Measurements from ENCODE around the gene KCNIP1. TPM values are rescaled to one million over a fixed set of nuclear protein-coding genes. Genes with fewer than 3 reads are reported as not detected.

Gene KCNIP1
- polyA plus RNA-seq, 3 donors = 0.09 to 0.79 (median 0.18) TPM

DNA sequence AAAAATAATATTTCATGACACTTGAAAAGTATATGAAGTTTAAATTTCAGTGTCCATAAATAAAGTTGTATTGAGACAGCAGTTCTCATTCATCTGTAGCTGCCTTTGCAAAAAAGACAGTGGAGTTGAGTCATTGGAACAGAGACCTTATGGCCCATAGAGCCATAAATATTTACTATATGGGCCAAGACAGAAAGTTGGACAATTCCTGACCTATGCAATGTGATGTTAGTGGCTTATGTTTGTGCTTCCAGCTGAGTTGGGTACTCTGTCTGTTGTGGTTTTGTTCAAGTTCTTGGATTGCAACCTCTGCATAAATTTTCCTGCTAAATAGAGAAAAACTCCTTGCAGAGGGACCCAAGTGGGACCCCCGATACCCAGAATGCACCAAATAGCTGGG lies 69.8 kb downstream of the KCNIP1 start:
- no peak overlapping the region for H3K27ac ChIP-seq (ENCODE audit: low read depth, low read length)
- 73 to 94% (median 82%) methylated on average over 1 of the region's 1 CpG for WGBS, 3 donors

DNA sequence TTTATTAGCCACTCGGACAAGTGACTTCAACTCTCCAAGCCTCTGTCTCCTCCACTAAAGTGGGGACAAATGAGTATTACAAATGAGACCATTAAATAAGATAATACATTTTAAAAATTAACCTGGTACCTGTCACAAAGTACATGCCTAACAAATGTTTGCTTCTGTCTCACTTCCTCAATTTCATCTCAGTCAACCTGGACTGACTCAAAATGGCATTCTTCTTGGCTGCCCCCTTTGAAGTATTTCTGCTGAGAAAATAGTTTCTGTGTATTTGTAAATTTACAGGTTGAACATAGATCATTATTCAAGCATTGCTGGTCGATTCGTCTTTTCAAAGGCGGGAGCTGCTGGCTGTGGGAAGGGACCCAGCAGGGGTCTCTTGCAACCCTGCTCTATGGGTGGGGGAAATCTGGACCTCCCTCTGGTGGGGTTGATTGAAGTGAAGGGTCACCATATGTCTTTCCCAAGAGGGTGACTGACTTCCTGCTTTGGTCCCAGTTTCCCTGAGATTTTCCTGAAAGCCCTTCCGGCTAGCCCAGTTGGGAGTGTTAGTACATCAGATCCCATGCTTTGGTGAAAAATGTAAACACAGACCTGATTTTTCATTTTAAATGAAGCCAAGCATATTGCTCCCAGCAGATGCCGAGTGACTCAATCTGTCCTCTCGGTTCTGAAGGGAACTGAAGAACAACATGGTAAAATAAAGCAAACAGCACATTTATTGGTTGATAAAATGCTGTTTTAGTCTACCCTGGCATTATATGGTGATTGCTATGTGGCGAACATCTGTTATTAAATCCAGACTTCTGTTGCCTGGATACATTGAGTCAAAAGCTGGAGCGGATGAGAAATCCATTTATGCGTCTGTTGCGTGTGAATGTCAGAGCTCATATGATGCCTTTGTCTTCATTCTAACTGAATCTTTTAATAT lies 73.0 kb downstream of the KCNIP1 start:
- 48 to 84% (median 83%) methylated on average over 11 of the region's 11 CpGs for WGBS, 3 donors
- no peak overlapping the region for H3K27ac ChIP-seq (ENCODE audit: low read depth, low read length)

GRCh38 chr5:170579601-170580000 lies 75.8 kb downstream of the KCNIP1 start:
- H3K27ac ChIP-seq (ENCODE audit: low read depth, low read length) = no peak overlapping the region
- WGBS, 3 donors = 76 to 83% (median 79%) methylated on average over 3 of the region's 3 CpGs

DNA sequence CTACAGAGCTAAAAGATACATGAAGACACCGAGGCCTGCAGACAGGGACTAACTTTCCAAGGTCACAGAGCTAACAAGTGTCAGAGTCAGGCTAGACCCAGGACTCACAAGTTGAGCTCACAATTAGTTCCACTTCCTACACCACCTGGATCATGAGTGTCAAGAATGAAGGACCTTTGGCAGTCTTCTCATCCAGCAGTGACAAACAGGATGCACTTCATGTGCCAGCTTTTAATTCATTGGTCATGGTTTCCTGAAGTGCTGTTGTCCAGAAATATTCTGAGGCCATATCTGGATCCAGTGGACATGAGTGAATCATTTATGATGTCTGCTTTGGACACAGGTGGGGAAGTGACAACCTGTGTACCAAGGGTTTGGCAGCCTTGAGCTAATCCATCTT lies 77.4 kb downstream of the KCNIP1 start:
- H3K27ac ChIP-seq (ENCODE audit: low read depth, low read length) = no peak overlapping the region
- 64 to 79% (median 75%) methylated on average over 1 of the region's 1 CpG for WGBS, 3 donors

DNA sequence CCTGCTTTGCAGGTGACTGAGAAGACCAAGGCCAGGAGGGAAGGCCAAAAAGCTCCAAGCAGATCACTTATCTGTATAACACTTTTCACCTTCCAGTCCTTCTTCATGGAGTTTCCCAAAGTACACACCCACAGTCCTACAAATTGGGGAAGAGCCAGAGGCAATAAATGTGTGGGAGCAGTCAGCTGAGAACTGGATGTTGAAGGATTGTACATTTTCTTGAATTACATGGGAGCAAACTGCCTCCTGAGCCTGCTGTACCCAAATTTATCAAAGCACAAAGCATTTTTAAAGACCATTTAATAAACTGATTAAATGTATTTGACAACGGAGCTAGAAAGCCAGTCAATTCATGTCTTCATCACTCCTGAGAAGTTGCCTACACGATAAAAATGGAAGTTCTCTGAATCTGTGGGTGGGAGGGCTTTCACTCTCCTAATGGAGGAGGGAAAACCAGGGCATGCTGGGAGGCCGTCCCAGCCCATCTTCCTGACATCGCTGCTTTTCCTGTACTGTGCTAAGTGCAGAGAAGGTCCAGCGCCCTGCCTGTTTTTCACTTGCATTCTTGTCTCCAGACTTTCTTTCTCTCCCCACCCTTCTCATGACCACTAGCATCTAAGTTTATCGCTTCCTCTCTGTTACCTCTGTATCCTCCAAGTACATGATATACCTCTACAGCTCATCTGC lies 79.0 kb downstream of the KCNIP1 start:
- 71 to 80% (median 79%) methylated on average over 6 of the region's 6 CpGs for WGBS, 3 donors
- H3K27ac ChIP-seq (ENCODE audit: low read depth, low read length) = no peak overlapping the region

- H3K27ac ChIP-seq (ENCODE audit: low read depth, low read length) = no peak overlapping the region
- 52 to 86% (median 81%) methylated on average over 4 of the region's 4 CpGs for WGBS, 3 donors
Observed at GRCh38 chr5:170584003-170584402, 80.2 kb downstream of the KCNIP1 start.

- WGBS, 3 donors = 38 to 72% (median 68%) methylated on average over 7 of the region's 7 CpGs
- H3K27ac ChIP-seq (ENCODE audit: low read depth, low read length) = no peak overlapping the region
Observed at GRCh38 chr5:170584450-170585058, 80.7 kb downstream of the KCNIP1 start.

- 65 to 83% (median 79%) methylated on average over 14 of the region's 14 CpGs for WGBS, 3 donors
- H3K27ac ChIP-seq (ENCODE audit: low read depth, low read length) = no peak overlapping the region
Observed at GRCh38 chr5:170585273-170585948, 81.6 kb downstream of the KCNIP1 start.

DNA sequence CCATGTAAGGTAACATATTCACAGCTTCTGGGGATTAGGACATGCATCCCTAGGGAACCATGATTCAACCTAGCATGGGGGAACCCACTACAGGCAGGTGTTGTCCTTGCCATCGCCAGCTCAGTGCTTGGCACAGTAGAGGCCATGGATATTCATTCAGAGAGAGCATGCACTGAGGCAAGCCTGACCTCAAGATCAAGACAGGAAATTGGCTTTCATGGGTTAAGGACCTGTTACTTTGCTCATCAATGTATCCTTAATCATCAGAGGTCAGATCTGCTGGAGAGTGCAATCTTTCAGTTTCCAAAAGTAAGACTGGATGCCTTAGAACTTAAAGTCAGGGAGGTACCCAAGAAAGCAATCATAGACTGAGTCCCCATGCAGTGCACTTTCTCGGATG lies 84.0 kb downstream of the KCNIP1 start:
- H3K27ac ChIP-seq (ENCODE audit: low read depth, low read length) = no peak overlapping the region
- 35 to 50% (median 44%) methylated on average over 2 of the region's 2 CpGs for WGBS, 3 donors

DNA sequence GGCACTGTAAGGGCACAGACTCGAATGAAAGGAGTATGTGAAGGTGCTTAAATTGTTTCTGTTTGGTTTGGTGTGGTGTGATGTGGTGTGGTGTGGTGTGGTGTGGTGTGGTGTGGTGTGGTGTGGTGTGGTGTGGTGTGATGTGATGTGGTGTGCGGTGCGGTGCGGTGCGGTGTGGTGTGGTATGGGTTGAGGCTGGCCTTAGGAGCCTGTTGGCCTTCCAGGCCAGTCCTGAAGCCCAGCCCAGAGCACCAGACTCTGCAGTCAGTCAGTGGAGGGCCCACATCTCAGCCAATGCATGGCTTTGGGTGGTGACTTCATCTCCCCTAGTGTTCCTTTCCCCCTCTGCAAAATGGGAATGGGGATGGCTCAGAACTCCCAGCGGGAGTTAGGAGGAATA lies 85.8 kb downstream of the KCNIP1 start:
- WGBS, 3 donors = 81 to 94% (median 92%) methylated on average over 6 of the region's 6 CpGs
- no peak overlapping the region for H3K27ac ChIP-seq (ENCODE audit: low read depth, low read length)

DNA sequence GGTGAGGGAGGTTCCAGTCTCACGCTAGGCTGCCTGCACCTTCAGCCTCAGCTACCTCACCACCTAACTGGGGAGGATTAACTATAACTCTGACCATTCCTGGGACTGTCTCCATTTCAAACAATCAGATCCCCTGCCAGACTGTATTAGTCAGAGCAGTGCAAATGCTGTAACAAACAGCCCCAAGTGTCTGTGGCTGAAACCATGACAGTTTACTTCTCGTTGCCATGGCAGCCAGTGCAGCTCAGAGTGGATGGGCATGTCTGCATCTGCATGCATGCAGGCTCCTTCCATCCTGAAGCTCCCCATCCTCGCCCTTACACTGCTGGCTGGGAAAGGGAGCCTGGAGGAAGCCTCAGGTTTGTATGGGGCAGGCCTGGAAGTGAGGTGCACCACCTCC lies 86.7 kb downstream of the KCNIP1 start:
- 56 to 72% (median 68%) methylated on average over 3 of the region's 3 CpGs for WGBS, 3 donors
- no peak overlapping the region for H3K27ac ChIP-seq (ENCODE audit: low read depth, low read length)

- H3K27ac ChIP-seq (ENCODE audit: low read depth, low read length) = no peak overlapping the region
- 64 to 75% (median 73%) methylated on average over 5 of the region's 5 CpGs for WGBS, 3 donors
Observed at GRCh38 chr5:170591054-170591453, 87.2 kb downstream of the KCNIP1 start.

- 78 to 94% (median 92%) methylated on average over 4 of the region's 4 CpGs for WGBS, 3 donors
- H3K27ac ChIP-seq (ENCODE audit: low read depth, low read length) = no peak overlapping the region
Observed at GRCh38 chr5:170596482-170597044, 92.7 kb downstream of the KCNIP1 start.

GRCh38 chr5:170597109-170597751 lies 93.4 kb downstream of the KCNIP1 start:
- H3K27ac ChIP-seq (ENCODE audit: low read depth, low read length) = no peak overlapping the region
- WGBS, 3 donors = 52 to 61% (median 58%) methylated on average over 9 of the region's 9 CpGs

DNA sequence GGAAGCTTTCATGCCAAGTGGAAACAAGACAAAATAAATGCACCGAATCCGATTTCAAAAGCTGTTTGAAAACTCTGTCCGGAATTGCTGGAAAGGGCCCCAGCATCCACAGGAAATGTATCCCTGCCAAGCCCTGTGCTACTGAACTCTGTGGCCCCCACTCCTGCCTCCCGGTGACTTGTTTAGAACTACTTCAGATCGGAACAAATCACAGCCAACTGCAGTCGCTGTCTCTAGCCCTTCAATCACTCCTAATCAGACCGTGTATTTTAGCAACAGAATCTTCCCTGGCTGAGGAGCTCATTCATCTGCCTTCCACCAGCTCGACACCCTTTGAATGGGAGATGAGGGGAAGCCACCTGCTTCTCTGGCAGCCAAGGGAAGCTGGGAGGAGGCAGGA lies 94.1 kb downstream of the KCNIP1 start:
- 29 to 42% (median 30%) methylated on average over 8 of the region's 8 CpGs for WGBS, 3 donors
- H3K27ac ChIP-seq (ENCODE audit: low read depth, low read length) = no peak overlapping the region

GRCh38 chr5:170599756-170600155 lies 95.9 kb downstream of the KCNIP1 start:
- 32 to 40% (median 35%) methylated on average over 2 of the region's 2 CpGs for WGBS, 3 donors
- H3K27ac ChIP-seq (ENCODE audit: low read depth, low read length) = no peak overlapping the region

- no peak overlapping the region for H3K27ac ChIP-seq (ENCODE audit: low read depth, low read length)
- WGBS, 3 donors = 68 to 90% (median 87%) methylated on average over 11 of the region's 11 CpGs
Observed at GRCh38 chr5:170601619-170602018, 97.8 kb downstream of the KCNIP1 start.

DNA sequence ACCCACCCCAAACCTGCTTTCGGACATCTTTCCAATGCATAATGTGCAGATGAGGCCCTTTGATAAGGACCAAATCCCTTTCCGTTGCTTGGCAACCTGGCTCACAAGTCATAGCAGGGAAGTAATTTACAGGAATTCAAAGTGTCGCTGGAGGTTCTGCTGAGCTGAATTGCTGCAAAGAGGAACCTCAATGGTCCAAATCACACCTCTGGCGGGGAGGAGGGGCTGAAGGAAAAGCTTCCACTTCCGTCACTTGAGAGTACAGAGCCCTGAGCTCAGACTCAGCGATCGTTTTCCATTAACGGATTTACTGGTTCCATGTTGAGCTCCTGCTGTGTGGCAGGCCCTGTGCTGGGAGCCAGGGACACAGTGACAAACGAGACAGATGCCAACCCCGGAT lies 99.3 kb downstream of the KCNIP1 start:
- WGBS, 3 donors = 66 to 85% (median 84%) methylated on average over 10 of the region's 10 CpGs
- H3K27ac ChIP-seq (ENCODE audit: low read depth, low read length) = no peak overlapping the region

Data from adipose tissue (tissue), 3 donors.